NAMALWA (cell line): ENCODE results near the gene ITCH.
A peak's percentile ranks its signal among the peaks of the same experiment; 100 is the strongest.
"Not testable (repeated sequence)": the region's sequence is repeated elsewhere in the genome, so short reads cannot be mapped to it uniquely, and the experiment has no call there.

Experiments
- DNase-seq: peaks from one replicate; pipeline ENCODE4 v3.0.0-alpha.2; 2015; ENCODE audit warnings: low spot score

ITCH gene

DNA sequence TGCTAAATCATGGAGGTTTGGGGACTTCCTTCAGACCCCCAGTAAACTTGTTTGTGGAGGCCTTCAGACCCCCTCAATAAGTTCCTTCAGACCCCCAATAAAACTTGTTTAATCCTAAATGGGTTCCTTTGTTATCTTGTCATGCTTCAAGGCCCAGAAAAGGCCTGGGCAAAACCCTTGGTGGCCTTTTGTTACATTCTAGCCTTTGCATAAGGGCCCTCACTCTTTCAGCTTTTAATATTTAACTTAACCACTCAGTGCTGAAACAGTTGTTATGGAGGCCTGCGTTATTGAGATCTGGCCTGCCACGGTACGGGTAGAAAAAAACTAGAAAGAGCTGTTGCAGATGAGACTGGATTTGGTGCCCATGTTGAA is 148.8 kb downstream of the ITCH start:
- no peak for DNase-seq

DNA sequence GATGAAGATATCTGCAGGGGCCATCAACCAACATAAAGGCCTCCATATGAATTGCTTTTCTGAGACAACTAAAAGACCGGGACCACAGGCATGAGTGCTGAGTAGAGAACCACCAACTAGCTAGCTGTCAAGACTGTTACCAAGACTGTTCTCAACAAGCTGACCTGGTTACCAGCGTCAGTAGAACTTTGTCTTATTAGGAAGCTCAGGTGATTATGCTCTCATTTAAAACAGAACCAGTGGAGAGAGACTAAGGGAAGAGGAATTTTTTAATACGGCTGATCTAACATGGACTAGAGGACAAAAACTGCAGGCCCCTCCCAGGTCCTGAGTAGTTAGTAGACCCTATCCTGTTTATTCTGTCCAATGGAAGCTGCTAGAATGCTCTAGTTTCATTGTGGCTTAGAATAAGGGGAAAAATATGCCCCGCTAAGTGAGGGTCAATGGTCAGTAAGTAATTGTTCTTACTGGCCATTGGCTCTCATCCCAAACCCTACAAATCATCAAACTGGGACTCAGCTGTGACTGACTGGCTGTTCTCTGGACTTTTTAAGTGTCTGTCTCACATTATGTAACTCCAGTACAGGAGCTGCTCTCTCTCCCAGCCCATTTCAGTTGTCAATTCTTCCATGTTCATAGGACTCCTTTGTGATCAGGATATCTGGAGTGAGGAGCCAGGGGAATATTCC is 149.3 kb downstream of the ITCH start:
- DNase-seq = no peak

DNA sequence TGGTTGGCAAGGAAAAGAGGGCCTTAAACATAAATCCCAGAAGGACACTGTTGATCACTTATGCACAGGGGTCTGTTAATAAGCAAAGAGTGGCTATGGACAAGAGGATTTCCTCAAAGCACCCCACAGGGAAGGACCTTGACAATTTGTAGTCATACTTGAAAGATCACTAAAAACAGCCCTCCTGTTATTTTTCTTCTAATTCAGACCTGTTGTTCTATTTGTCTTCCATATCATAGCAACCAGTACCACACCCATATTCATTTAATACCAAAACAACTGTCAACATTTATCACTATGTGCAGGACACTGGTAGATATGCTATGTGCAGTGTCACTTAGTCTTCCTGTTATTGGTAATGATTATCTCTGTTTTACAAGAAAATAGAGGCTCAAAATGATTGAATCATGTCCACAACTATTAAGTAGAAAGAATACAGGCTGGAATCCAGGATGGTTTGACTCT is 149.9 kb downstream of the ITCH start:
- DNase-seq = peak; percentile 37

DNA sequence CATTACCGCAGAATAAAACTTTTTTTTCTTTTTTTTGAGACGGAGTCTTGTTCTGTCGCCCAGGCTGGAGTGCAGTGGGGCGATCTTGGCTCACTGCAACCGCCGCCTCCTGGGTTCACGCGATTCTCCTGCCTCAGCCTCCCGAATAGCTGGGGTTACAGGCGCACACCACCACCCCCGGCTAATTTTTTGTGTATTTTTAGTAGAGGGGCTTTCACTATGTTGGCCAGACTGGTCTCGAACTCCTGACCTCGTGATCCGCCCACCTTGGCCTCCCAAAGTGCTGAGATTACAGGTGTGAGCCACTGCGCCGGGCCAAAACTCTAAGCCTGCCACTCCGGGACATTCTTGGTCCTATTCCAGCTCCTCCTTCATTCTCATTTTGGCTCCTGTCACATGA is 151.0 kb downstream of the ITCH start:
- DNase-seq = not testable (repeated sequence)

DNA sequence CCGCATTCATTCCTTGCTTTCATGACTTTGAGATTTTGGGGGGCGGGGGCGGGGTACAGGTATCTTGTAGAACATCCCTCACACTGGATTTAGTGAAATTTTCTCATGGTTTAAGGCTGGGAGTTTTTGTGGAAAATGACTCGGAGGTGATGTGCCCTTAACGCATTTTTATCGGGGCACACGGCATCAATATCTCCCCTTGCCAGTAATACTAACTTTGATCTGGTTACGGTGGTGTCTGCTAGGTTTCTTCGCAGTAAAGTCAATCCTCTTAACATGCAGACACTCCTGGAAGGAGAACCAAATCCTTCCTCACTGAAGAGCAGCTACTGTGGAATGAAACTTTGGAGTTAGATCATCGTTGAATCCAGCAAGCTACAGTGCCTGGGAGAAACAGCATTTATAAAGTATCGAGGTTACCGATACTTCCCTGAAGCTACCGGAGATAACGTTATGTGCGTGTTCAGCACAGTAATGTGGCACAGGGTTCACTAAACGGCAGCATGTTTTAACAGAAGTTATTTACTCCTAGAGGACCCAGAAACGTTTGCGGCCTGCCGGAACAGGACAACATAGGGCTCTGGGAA is 151.9 kb downstream of the ITCH start:
- no peak for DNase-seq

DNA sequence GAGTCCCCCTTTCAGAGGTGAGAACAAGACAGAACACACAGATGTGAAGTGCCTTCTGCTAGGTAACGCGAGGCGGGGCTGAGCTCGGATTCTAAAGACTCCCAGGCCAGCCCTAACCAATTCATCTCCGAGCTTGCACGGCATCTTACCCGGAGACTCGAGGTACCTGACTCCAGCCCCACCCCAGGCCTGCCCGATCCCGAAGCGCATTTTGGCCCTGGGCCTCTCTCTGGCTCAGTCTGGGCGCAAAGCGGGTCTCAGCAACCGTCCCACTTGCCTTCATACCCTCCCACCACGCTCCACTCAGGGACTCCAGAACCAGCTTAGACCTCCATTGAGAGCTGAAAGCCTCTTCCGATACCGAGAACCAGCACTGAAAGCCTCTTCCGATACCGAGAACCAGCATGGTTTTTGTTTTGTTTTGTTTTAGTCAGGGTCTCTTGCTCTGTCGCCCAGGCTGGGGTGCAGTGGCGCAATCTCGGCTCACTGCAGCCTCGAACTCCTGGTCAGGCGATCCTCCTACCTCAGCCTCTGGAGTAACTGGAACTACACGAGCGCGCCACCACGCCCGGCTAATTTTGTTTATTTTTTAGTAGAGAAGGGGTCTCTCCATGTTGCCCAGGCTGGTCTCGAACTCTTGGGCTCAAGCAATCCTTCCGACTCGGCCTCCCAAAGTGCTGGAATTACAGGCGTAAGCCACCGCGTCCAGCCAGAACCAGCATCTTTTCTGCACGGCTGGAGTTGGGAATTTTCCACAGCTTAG is 152.6 kb downstream of the ITCH start:
- peak; percentile 87 for DNase-seq

DNA sequence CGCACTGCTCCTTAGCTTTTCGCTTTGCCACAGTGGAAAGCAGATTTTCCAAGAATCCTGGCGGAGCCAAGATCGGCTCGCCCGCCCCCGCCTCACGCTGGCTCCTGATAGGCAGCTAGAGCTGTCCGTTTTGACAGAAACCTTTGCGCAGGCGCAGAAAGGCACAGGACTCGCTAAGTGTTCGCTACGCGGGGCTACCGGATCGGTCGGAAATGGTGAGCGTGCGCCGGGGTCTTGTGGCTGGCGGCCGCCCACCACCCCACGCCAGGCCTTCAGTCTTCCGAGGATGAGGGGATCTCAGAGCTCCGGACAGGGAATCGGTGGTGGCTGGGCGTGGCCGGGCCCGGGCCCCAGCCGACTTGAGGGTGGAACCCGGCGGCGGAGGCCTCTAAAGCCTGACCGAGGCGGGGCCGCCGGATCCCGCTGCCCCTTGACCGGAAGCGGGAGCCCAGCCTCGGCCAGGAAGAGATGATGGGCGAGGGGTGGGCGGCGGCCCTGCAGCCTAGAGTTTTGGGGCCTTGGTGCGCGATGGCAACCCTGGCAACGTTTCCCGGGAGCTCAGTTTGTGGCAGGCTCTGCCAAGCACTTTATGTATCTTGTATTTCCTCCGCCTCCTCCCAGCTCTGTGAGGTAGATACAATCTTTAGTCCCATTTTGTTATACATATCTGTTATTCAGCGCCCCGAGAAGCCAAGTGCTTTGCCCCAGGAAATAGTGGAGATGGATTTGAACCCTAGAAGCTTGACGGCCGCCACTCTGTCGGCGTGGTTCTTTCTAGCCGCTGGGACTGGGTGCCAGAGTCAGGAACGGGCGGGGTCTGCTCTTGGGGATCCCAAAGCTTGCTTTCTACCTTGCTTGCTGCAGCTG is 153.4 kb downstream of the ITCH start, which contains the start of gene DYNLRB1:
DYNLRB1 (plus strand) TSS at position 176 of the 867 bp plus-strand sequence; CDS start at position 213, 37 bp downstream.
- peak; percentile 96 for DNase-seq

DNA sequence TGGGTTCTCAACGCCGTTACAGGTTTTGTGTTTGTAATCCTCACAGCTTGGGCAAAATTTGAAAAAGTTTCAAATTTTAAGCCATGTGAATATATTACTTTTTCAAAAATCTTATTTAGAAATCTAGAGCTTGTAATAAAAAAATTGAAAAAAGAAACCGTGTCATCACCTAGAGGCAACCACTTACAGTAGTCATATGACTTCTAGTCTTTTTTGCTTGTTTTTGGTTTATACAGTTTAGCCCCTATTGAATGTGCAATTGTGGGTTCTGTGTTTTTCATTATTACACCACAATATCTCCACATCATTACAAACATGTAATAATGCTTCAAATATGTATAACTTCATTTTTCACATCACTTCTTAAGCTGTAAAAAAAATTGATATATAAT is 154.0 kb downstream of the ITCH start:
- DNase-seq = no peak

DNA sequence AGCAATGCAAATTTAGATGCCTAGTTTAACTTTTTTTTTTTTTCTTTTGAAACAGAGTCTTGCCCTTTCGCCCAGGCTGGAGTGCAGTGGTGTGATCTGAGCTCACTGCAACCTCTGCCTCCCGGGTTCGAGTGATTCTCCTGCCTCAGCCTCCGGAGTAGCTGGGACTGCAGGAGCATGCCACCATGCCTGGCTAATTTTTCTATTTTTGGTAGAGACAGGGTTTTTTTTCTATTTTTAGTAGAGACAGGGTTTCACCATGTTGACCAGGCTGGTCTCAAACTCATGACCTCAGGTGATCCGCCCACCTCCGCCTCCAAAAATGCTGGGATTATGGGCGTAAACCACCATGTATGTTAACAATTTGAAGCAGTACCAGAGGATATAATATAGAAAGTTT is 155.8 kb downstream of the ITCH start:
- DNase-seq = not testable (repeated sequence)

DNA sequence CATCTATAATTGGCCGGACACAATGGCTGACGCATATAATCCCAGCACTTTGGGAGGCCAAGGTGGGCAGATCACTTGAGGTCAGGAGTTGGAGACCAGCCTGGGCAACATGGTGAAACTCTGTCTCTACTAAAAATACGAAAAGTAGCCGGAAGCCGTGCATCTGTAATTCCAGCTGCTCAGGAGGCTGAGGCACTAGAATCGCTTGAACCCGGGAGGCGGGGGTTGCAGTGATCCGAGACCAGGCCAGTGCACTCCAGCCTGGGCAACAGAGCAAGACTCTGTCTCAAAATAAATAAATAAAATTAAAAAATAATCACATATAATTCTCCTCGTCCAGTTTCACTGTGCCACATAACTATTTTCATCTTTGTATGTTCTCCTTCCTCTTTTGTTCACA is 156.8 kb downstream of the ITCH start:
- not testable (repeated sequence) for DNase-seq

DNA sequence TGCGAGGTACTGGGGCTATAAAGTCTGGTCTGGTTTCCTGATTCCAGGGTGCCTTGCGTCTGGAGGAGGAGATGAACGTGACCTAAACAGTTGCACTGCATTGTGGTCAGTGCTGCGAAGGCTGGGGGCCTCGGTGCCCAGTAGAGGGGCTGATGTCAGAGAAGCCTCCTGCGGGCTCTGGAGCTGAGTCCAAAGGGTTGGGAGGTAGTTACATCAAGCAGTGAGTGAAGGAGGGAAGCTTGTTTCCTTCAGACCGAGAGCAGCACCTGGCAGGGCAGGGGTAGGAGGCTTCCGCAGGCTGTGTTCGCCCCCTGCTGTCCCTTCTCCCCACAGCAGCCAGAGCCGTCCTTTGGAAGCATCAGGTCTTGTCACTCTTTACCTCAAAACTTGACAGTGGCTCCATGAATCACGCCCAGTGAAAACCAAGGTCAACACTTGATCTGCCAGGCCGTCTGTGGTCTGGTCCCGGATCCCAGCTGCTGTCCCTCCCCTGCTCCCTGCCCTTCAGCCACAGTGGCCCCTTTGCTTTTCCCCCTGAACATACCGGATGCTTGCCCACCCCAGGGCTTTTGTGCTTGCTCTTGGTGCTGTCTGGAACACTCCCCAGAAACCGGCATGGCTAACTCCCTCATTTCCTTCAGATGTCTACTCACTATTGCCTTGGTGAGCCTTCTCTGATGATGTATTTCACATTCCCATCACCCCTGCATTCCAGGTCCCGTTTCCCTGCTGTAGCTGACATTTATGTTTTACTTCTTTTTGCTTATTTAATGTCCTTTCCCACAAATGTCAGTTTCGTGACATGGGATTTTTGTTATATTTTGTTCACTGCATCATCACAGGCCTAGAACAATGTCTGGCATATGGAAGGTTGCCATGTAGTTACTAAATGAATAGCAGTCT is 160.1 kb downstream of the ITCH start:
- peak; percentile 79 for DNase-seq

DNA sequence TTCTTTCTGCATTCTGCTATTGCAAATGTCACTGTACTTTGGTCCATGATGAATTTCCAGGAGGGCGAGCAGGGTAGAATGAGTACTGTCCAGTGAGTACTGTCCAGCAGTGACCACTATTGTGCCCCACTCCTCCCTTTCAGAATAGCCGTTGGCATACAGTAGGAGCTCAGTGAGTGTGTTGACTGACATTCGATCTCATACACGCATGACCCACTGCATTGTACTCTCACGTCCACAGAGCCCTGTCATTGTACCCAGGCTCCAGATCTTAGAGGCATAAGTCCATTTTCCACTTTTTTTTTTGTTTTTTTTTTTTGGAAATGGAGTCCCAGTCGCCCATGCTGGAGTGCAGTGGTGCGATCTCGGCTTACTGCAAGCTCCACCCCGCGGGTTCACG is 161.4 kb downstream of the ITCH start:
- DNase-seq = no peak

DNA sequence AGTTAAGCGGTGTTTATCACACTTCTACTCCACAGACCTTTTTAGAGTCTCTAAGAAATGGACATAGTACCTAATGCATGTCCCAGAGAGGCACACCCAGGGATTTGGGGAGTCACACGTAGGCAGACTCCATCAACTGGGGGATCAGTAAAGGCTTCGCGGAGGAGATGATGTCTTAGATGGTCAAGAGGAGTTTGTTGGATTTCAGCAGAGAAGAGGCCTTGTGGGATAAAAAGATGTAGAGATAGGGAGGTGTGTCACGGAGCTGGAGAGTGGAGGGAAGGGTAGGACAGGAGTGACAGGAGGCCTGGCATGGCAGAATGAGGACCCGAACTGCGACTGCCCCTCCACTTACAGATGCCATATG is 162.3 kb downstream of the ITCH start:
- DNase-seq = no peak

DNA sequence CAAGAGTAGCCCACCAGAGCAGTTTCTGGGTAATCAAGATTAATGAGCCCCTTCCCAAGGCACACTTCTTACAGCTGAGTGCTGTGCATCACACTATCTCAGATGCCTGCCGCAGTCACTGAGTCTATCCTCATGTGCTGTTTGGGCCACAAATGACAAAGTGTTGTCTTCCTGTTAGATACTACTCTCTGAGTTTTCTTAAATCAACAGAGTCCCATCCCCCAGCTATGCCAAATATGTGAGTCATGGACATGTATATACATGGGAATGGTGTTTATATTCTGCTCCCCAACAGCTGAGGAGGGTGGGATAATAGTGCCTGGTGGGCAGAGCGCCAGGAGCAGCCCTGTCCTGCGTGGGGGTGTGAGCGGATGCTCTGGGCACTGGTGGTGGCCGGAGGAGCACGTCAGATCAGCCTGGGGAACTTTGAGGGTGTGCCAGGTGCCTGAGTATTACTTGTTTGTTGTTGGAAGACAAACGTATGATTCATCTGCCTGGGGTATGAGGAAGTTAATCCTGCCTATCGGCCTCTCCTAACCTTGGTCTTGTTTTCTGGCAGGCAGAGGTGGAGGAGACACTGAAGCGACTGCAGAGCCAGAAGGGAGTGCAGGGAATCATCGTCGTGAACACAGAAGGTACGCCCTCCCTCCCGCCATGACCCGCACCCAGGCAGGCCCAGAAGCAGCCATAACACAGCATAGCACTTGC is 162.8 kb downstream of the ITCH start:
- DNase-seq = no peak

DNA sequence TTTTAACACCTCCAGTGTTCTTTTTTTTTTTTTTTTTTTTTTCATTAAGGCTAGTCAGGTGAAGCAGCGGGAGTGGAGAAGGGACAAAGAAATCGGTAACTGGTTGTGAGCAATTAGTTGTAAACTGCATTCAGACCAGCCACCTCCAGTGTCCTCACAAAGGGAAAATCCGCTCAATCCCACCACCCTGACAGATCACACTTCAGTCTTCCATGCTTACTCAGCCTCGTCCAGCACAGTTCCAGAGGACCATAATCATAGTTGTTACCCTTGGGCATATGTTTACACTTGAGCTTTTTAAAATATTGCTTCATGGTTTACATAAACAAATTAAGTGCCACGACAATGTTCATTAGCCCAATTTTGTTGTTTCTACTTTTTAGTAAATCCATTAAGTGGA is 163.4 kb downstream of the ITCH start:
- DNase-seq = no peak

DNA sequence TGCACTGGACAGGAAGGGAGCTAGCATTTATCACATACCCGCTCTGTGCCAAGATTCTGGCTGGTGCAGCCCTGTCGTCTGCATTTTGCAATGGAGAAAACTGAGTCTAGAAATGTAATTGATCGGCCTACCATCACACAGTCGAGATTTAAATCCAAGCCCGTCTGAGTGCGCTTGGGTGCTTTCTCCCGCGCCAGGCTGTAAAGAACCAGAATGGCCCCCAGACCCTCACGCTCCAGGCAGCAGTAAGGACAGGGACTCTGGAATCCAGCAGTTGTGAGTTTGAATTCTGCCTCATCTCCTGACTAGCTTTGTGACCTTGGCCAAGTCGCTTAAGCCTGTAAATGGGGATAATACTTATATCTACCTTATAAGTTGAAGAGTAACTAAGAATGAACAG is 163.9 kb downstream of the ITCH start:
- no peak for DNase-seq

DNA sequence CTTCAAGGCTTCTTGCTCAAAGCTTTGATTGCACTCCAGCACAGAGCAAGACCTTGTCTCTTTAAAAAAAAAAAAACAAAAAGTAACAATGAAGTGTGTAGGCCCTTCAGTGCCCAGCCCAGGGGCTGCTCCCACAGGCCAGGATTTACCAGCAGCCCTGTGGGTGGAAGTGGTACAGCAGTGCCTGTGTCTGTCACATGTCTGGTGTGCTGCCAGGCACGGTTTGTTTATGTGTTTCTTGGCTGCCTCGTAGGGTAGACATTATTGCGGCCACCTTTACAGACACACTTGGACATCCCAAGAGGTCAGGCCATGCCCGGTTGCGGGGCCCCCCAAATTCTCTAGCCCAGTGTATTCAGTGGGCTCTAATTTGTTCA is 165.8 kb downstream of the ITCH start:
- DNase-seq = no peak

DNA sequence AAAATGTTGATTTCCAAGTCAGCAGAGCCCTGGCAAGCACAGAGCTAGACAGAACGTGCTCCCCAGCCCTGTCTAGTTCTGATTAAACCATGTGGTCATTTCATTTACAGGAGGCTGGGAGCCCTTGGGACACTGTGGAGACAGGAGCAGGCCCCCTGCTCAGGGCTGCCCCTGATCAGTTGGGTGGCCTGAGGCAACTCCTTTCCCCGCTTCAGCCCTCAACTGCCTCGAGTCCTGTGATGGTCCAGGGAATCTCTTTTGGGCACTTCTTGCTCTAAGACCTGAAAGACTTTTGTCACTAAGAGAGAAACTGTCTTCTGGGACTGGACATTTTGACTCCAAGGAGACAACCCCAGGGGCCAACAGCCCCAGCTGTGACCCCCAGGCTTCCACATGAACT is 166.7 kb downstream of the ITCH start:
- DNase-seq = no peak

DNA sequence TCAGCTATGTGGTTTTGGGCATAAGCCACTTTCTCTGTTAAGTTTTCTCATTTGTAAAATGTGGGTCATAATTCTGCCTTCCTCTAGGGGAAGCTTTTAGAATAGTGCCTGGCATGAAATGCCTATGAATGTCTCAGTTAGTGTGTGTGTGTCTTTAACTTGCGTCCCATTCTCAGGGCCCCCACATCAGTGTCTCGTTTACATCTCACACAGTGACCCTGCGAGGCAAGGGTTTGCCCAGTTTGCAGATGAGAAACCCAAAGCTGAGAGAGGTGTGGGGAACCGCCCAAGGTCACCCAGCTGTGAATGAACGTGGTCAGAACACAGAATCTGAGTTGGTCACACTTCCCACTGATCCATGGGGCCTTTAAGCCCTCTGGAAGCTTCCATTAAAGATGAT is 167.3 kb downstream of the ITCH start:
- no peak for DNase-seq

DNA sequence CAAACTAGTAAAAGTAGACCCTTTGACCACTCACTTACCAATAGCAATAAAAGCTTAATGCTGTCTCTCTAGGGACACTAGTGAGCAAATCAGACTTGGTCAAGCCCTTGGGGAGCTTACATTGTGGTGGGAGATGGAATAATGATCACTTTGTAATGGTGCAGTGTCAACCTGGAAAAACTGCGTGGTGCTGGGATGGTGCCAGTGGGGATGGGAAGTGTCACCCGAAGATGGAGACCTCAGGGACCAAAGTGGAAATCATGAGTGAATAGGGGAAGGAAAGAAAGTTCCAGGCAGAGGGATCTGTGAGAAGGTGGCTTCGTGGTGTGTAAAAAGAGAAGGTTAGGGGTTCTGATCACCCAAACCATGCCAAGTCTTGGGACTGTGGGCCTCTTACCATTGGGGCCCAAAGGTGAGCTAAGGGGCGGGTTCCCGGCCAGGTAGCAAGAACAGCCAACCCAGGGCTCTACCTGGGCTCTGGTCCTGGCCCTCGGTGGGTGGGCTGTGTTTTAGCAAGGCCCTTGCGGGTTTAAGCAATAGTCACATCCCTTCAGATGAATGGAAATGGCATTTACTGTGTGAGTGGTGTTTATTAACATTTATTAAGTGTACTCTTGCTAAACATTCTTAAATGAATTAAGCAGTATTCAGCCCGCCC is 168.7 kb downstream of the ITCH start:
- DNase-seq = no peak
